Measurements from ENCODE around the gene ZNF19.

DNA sequence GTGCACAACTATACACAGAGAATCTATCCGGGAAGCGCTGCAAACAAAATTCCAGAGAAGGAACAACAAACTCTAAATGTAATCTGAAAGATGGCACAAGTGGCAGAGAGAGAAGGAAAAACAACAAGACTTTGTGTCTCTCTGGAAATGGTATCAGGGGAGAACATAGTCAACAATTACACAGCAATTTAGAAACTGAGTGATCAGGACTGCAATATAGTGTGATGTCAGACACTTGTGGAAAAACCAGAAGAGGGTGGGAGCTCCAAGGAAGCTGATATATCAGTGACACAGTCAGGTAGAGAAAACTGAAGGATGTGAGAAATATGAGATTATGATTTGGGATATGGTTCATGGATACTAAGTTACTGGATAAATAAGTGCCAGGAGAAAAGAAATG is 8.2 kb downstream of the ZNF19 start:
- TF ChIP-seq, protein P1, sequence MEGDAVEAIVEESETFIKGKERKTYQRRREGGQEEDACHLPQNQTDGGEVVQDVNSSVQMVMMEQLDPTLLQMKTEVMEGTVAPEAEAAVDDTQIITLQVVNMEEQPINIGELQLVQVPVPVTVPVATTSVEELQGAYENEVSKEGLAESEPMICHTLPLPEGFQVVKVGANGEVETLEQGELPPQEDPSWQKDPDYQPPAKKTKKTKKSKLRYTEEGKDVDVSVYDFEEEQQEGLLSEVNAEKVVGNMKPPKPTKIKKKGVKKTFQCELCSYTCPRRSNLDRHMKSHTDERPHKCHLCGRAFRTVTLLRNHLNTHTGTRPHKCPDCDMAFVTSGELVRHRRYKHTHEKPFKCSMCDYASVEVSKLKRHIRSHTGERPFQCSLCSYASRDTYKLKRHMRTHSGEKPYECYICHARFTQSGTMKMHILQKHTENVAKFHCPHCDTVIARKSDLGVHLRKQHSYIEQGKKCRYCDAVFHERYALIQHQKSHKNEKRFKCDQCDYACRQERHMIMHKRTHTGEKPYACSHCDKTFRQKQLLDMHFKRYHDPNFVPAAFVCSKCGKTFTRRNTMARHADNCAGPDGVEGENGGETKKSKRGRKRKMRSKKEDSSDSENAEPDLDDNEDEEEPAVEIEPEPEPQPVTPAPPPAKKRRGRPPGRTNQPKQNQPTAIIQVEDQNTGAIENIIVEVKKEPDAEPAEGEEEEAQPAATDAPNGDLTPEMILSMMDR (IDR thresholded peaks at IDR 0.05) = no peak
- TF ChIP-seq POLR2AphosphoS5 (IDR thresholded peaks at IDR 0.05) (no peak), POLR2A (IDR thresholded peaks at IDR 0.05; ENCODE audit: low read depth) (no peak)

All from esophagus muscularis mucosa (tissue), 3 donors.